ENCODE measurements around the gene ANKIB1. TPM values are rescaled to one million over a fixed set of nuclear protein-coding genes. Genes with fewer than 3 reads are reported as not detected.

The ANKIB1 gene
- total RNA-seq, 4 donors from 2014 or later: 34.1 to 66.1 (median 58.2) TPM

- H3K4me3 ChIP-seq: no peak overlapping the region
- TF ChIP-seq EP300 (IDR thresholded peaks at IDR 0.05) (no peak), CTCF (IDR thresholded peaks at IDR 0.05) (no peak), POLR2AphosphoS5 (IDR thresholded peaks at IDR 0.05) (no peak), POLR2A (IDR thresholded peaks at IDR 0.05) (no peak)
- no peaks in the 10 kb centered on the region for H3K9me3 ChIP-seq
- 76% methylated on average over 4 of the region's 4 CpGs for WGBS
- H3K4me1 ChIP-seq: peaks cover 23% of the 10 kb centered on the region
- no peaks in the 10 kb centered on the region for H3K36me3 ChIP-seq
- DNase-seq (ENCODE audit: low spot score in 2 of 2): no peak
- H3K27ac ChIP-seq: no peak overlapping the region
- H3K27me3 ChIP-seq: no peaks in the 10 kb centered on the region
These were observed 9.5 kb downstream of the ANKIB1 start for GRCh38 chr7:92255308-92255707.

- H3K27ac ChIP-seq: no peak overlapping the region
- H3K4me3 ChIP-seq: no peak overlapping the region
- no peaks in the 10 kb centered on the region for H3K27me3 ChIP-seq
- no peak for TF ChIP-seq CTCF (IDR thresholded peaks at IDR 0.05)
- TF ChIP-seq POLR2AphosphoS5 (IDR thresholded peaks at IDR 0.05): no peak
- no peak for TF ChIP-seq POLR2A (IDR thresholded peaks at IDR 0.05)
- TF ChIP-seq EP300 (IDR thresholded peaks at IDR 0.05): no peak
- 94% methylated on average over 4 of the region's 4 CpGs for WGBS
- H3K4me1 ChIP-seq: peaks cover 8% of the 10 kb centered on the region
- no peaks in the 10 kb centered on the region for H3K36me3 ChIP-seq
- H3K9me3 ChIP-seq: no peaks in the 10 kb centered on the region
- DNase-seq (ENCODE audit: low spot score in 2 of 2): no peak
These were observed 13.3 kb downstream of the ANKIB1 start for GRCh38 chr7:92259062-92259461.

- H3K36me3 ChIP-seq: no peaks in the 10 kb centered on the region
- H3K27me3 ChIP-seq: no peaks in the 10 kb centered on the region
- no peak overlapping the region for H3K27ac ChIP-seq
- no peaks in the 10 kb centered on the region for H3K9me3 ChIP-seq
- no peak overlapping the region for H3K4me3 ChIP-seq
- WGBS: 88% methylated on average over 2 of the region's 2 CpGs
- H3K4me1 ChIP-seq: peaks cover 4% of the 10 kb centered on the region
- TF ChIP-seq EP300 (IDR thresholded peaks at IDR 0.05) (no peak), POLR2A (IDR thresholded peaks at IDR 0.05) (no peak), CTCF (IDR thresholded peaks at IDR 0.05) (no peak), POLR2AphosphoS5 (IDR thresholded peaks at IDR 0.05) (no peak)
- DNase-seq (ENCODE audit: low spot score in 2 of 2): no peak
These were observed 14.0 kb downstream of the ANKIB1 start for GRCh38 chr7:92259610-92260247.

DNA sequence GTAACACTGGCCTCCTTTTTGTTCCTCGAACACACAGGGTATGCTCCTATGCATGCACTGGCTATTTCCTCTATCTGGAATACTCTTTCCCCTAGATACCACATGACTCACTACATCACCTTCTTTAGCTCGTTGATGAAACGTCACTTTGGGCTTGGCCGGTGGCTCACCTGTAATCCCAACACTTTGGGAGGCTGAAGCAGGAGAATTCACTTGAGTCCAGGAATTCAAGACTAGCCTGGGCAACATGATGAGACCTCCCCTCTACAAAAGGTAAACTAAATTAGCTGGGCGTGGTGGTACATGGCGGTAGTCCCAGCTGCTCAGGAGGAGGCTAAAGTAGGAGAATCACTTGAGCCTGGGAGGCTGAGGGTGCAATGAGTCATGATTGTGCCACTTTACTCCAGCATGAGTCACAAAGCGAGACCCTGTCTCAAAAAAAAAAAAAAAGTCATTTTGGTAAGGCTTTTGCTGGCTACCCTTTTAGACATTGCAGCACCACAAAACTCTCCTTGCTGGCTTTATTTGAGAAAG lies 14.5 kb downstream of the ANKIB1 start:
- no peaks in the 10 kb centered on the region for H3K27me3 ChIP-seq
- no peaks in the 10 kb centered on the region for H3K36me3 ChIP-seq
- no peak for TF ChIP-seq EP300 (IDR thresholded peaks at IDR 0.05)
- no peak for TF ChIP-seq CTCF (IDR thresholded peaks at IDR 0.05)
- no peaks in the 10 kb centered on the region for H3K4me1 ChIP-seq
- no peaks in the 10 kb centered on the region for H3K9me3 ChIP-seq
- no peak for DNase-seq (ENCODE audit: low spot score in 2 of 2)
- no peak overlapping the region for H3K27ac ChIP-seq
- 85% methylated on average over 7 of the region's 7 CpGs for WGBS
- H3K4me3 ChIP-seq: no peak overlapping the region

- no peak for TF ChIP-seq POLR2AphosphoS5 (IDR thresholded peaks at IDR 0.05)
- no peak for TF ChIP-seq EP300 (IDR thresholded peaks at IDR 0.05)
- TF ChIP-seq CTCF (IDR thresholded peaks at IDR 0.05): no peak
- TF ChIP-seq POLR2A (IDR thresholded peaks at IDR 0.05): no peak
These were observed 20.9 kb downstream of the ANKIB1 start for GRCh38 chr7:92266415-92267241.

More at GRCh38 chr7:92266415-92267241, 20.9 kb downstream of the ANKIB1 start:
- DNase-seq (ENCODE audit: low spot score in 2 of 2): no peak
- Histone ChIP-seq H3K4me1 (no peaks in the 10 kb centered on the region), H3K27me3 (no peaks in the 10 kb centered on the region), H3K9me3 (no peaks in the 10 kb centered on the region), H3K36me3 (no peaks in the 10 kb centered on the region), H3K27ac (no peak overlapping the region), H3K4me3 (no peak overlapping the region)
- 83% methylated on average over 5 of the region's 5 CpGs for WGBS

All from suprapubic skin (tissue), 4 donors.